HG03442 (cell line): ENCODE results near the gene BLOC1S1.
"Not testable (repeated sequence)": the region's sequence is repeated elsewhere in the genome, so short reads cannot be mapped to it uniquely, and the experiment has no call there.

Experiments used
- ATAC-seq: cut with Tn5 transposase; IDR thresholded peaks from one replicate; pipeline ENCODE4 v1.9.1; 2021; ENCODE audit warnings: mild to moderate bottlenecking, moderate library complexity; ENCODE audit not compliant: unreplicated experiment

The BLOC1S1 gene

GRCh38 chr12:55743406-55744339 is 27.8 kb downstream of the BLOC1S1 start:
- ATAC-seq: peak; percentile 48

- ATAC-seq: no peak
These were observed 28.6 kb downstream of the BLOC1S1 start for GRCh38 chr12:55744340-55745030.

- no peak for ATAC-seq
These were observed 29.7 kb downstream of the BLOC1S1 start for GRCh38 chr12:55745361-55746173.

GRCh38 chr12:55746174-55746912 is 30.5 kb downstream of the BLOC1S1 start:
- ATAC-seq: no peak

- ATAC-seq: no peak
These were observed 31.0 kb downstream of the BLOC1S1 start for GRCh38 chr12:55746913-55747231.

- no peak for ATAC-seq
These were observed 32.6 kb downstream of the BLOC1S1 start for GRCh38 chr12:55748230-55748993.

- ATAC-seq: no peak
These were observed 39.4 kb downstream of the BLOC1S1 start for GRCh38 chr12:55755246-55755645.

GRCh38 chr12:55757701-55758100 is 41.9 kb downstream of the BLOC1S1 start:
- no peak for ATAC-seq

GRCh38 chr12:55758575-55758974 is 42.7 kb downstream of the BLOC1S1 start:
- not testable (repeated sequence) for ATAC-seq

- no peak for ATAC-seq
These were observed 44.8 kb downstream of the BLOC1S1 start for GRCh38 chr12:55760663-55761062.

GRCh38 chr12:55762646-55763045 is 46.8 kb downstream of the BLOC1S1 start:
- ATAC-seq: no peak

GRCh38 chr12:55765736-55766290 is 50.0 kb downstream of the BLOC1S1 start:
- no peak for ATAC-seq

- no peak for ATAC-seq
These were observed 51.3 kb downstream of the BLOC1S1 start for GRCh38 chr12:55767156-55767555.
